ENCODE measurements around the gene FAM83B. TPM values are rescaled to one million over a fixed set of nuclear protein-coding genes. Genes with fewer than 3 reads are reported as not detected.

Gene FAM83B
- total RNA-seq, 2 donors from 2014 or later: 13.1 to 14.9 TPM

- no peaks in the 10 kb centered on the region for H3K9me3 ChIP-seq (ENCODE audit: control insufficient read depth, low read length)
- Mint-ChIP-seq H3K4me3 (no peak overlapping the region), H3K36me3 (ENCODE audit: low read depth) (no peaks in the 10 kb centered on the region), H3K27ac (no peak overlapping the region), H3K27me3 (ENCODE audit: insufficient read depth) (no peaks in the 10 kb centered on the region), H3K4me1 (no peaks in the 10 kb centered on the region), H3K9me3 (no peaks in the 10 kb centered on the region)
- no peaks in the 10 kb centered on the region for H3K27me3 ChIP-seq (ENCODE audit: control insufficient read depth, insufficient read depth, low read length, poor library complexity, severe bottlenecking)
- H3K9ac ChIP-seq (ENCODE audit: extremely low read depth, low read length, poor library complexity, severe bottlenecking): no peak overlapping the region
- no peak for TF ChIP-seq CTCF (conservative IDR thresholded peaks at IDR 0.05)
- no peaks in the 10 kb centered on the region for H3K4me1 ChIP-seq (ENCODE audit: control insufficient read depth, insufficient read depth, low read length)
- H3K36me3 ChIP-seq (ENCODE audit: control insufficient read depth, insufficient read depth, low read length): no peaks in the 10 kb centered on the region
- no peak overlapping the region for H3K27ac ChIP-seq (ENCODE audit: low read depth, low read length)
- 90% methylated on average over 1 of the region's 1 CpG; no CpG with 5 or more reads in 1 of the 2 experiments for WGBS, 2 experiments (ENCODE audit: insufficient coverage in 1 of 2, insufficient read length in 1 of 2)
- H3K4me3 ChIP-seq (ENCODE audit: low read length): no peak overlapping the region
- no peak for DNase-seq
These were observed 47.2 kb downstream of the FAM83B start for GRCh38 chr6:54893818-54894217.

- H3K36me3 Mint-ChIP-seq (ENCODE audit: low read depth): no peaks in the 10 kb centered on the region
- no peaks in the 10 kb centered on the region for H3K9me3 Mint-ChIP-seq
- H3K4me3 ChIP-seq (ENCODE audit: low read length): no peak overlapping the region
- no peaks in the 10 kb centered on the region for H3K36me3 ChIP-seq (ENCODE audit: control insufficient read depth, insufficient read depth, low read length)
- no peak overlapping the region for H3K9ac ChIP-seq (ENCODE audit: extremely low read depth, low read length, poor library complexity, severe bottlenecking)
- no peaks in the 10 kb centered on the region for H3K27me3 ChIP-seq (ENCODE audit: control insufficient read depth, insufficient read depth, low read length, poor library complexity, severe bottlenecking)
- 83 to 93% methylated on average over 2 to 3 of the region's 3 CpGs for WGBS, 2 experiments (ENCODE audit: insufficient coverage in 1 of 2, insufficient read length in 1 of 2)
- peaks cover 13% of the 10 kb centered on the region for H3K4me1 Mint-ChIP-seq
- no peaks in the 10 kb centered on the region for H3K9me3 ChIP-seq (ENCODE audit: control insufficient read depth, low read length)
- H3K27ac Mint-ChIP-seq: no peak overlapping the region
- H3K4me3 Mint-ChIP-seq: no peak overlapping the region
- no peak for DNase-seq
- H3K27ac ChIP-seq (ENCODE audit: low read depth, low read length): no peak overlapping the region
- TF ChIP-seq CTCF (conservative IDR thresholded peaks at IDR 0.05): no peak
- H3K4me1 ChIP-seq (ENCODE audit: control insufficient read depth, insufficient read depth, low read length): peaks cover 8% of the 10 kb centered on the region
- no peaks in the 10 kb centered on the region for H3K27me3 Mint-ChIP-seq (ENCODE audit: insufficient read depth)
These were observed 49.7 kb downstream of the FAM83B start for GRCh38 chr6:54896302-54896701.

- no peak overlapping the region for H3K27ac Mint-ChIP-seq
- no peak overlapping the region for H3K4me3 ChIP-seq (ENCODE audit: low read length)
- no peak overlapping the region for H3K4me3 Mint-ChIP-seq
- no peaks in the 10 kb centered on the region for H3K36me3 ChIP-seq (ENCODE audit: control insufficient read depth, insufficient read depth, low read length)
- WGBS, 2 experiments (ENCODE audit: insufficient coverage in 1 of 2, insufficient read length in 1 of 2): 94% methylated on average over 1 of the region's 2 CpGs; no CpG with 5 or more reads in 1 of the 2 experiments
- no peak overlapping the region for H3K9ac ChIP-seq (ENCODE audit: extremely low read depth, low read length, poor library complexity, severe bottlenecking)
- peaks cover 13% of the 10 kb centered on the region for H3K4me1 Mint-ChIP-seq
- no peaks in the 10 kb centered on the region for H3K36me3 Mint-ChIP-seq (ENCODE audit: low read depth)
- no peaks in the 10 kb centered on the region for H3K9me3 ChIP-seq (ENCODE audit: control insufficient read depth, low read length)
- H3K27ac ChIP-seq (ENCODE audit: low read depth, low read length): no peak overlapping the region
- DNase-seq: no peak
- no peaks in the 10 kb centered on the region for H3K9me3 Mint-ChIP-seq
- no peaks in the 10 kb centered on the region for H3K27me3 ChIP-seq (ENCODE audit: control insufficient read depth, insufficient read depth, low read length, poor library complexity, severe bottlenecking)
- peaks cover 8% of the 10 kb centered on the region for H3K4me1 ChIP-seq (ENCODE audit: control insufficient read depth, insufficient read depth, low read length)
- TF ChIP-seq CTCF (conservative IDR thresholded peaks at IDR 0.05): no peak
- no peaks in the 10 kb centered on the region for H3K27me3 Mint-ChIP-seq (ENCODE audit: insufficient read depth)
These were observed 51.1 kb downstream of the FAM83B start for GRCh38 chr6:54897462-54898189.
